GM21723 (cell line): ENCODE results near the gene RIPPLY3.
"Not testable (repeated sequence)": the region's sequence is repeated elsewhere in the genome, so short reads cannot be mapped to it uniquely, and the experiment has no call there.

Experiments used
- ATAC-seq: cut with Tn5 transposase; IDR thresholded peaks from one replicate; pipeline ENCODE4 v1.9.1; 2021; ENCODE audit warnings: mild to moderate bottlenecking, moderate library complexity; ENCODE audit not compliant: unreplicated experiment

The RIPPLY3 gene

DNA sequence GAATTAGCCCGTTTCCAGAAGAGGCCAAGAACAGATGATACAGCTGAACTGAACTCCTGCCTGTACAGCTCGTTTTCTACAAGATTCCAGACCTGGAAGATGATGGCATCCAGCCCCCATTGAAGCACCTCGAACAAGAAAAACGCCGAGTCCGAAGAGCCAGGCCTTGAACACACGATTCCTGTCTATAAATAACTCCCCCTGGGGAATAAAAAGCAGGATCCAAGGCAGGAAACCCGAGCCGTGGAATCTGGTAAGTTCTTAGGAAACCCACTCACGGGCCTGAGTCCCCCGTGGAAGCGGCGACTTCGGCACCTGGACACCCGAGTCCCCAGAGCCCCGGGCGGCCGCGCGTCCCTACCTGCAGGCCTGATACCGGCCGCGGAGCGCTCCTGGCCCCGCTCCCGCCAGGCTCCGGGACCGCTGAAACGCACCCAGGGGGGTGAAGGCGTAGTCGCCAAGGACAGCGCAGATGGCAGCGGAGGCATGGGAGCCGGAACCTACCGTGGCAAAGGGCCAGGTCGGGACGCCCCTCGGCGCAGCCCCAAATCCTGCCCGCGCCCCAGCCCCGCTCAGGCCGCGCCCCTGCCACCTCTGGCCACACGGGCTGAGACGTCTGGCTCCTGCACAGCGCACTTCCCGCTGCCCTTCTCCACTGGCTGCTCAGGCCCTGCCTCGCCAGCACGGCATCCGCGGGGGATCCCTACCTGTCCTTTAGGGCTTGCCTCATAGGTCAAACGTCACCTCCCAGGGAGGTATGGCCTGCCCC is 26.0 kb upstream of the RIPPLY3 start:
- ATAC-seq: no peak

DNA sequence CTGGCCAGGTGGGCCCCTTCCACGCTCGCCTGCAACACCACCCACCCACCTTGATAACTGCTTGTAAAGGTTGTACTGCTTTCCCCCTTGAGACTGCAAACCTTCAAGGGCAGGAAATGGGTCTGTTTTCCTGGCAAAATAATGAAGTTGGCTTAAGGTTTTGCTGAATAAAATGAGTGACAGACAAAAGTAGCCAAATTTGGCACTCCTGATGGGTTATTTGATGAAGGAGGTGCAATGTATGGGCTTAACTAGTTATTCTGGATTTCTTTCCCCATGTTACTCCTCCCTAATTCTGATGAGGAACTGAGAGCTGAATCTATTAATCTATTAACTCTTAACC is 25.5 kb upstream of the RIPPLY3 start:
- no peak for ATAC-seq

DNA sequence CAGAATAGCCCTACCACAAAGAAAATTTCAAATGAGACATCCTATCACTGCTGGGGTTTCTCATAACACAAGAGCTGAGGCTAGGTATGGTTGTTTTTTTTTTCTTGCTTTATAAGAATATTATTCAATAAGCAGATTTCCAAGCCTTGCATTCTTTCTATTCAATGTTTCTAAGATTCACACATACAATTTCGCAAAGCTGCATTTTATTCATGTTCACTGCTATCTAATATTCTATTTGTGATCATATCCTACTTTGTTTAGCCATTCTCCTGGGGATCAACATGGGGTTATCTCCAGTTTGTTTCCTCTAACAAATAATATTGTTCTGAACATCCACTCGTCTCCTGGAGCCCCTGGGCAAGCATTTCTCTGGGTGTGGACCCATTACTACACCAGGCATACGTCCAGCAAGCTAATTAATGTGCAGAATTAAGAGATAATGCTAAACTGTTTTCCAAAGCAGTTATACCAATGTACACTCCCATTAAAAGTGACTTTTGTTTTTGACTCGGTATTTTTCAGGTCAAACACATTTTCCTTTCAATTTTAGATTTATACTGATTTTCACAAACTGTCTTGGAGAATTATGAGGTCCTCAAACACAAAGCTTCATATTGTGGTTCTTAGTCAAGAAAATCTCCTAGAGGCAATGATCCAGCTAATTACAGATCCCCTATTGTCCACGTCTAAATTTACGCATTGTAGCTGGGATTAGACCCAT is 24.4 kb upstream of the RIPPLY3 start:
- no peak for ATAC-seq

- no peak for ATAC-seq
Measured at GRCh38 chr21:36985751-36986594, 20.5 kb upstream of the RIPPLY3 start.

- ATAC-seq: no peak
Measured at GRCh38 chr21:36987845-36988244, 18.7 kb upstream of the RIPPLY3 start.

DNA sequence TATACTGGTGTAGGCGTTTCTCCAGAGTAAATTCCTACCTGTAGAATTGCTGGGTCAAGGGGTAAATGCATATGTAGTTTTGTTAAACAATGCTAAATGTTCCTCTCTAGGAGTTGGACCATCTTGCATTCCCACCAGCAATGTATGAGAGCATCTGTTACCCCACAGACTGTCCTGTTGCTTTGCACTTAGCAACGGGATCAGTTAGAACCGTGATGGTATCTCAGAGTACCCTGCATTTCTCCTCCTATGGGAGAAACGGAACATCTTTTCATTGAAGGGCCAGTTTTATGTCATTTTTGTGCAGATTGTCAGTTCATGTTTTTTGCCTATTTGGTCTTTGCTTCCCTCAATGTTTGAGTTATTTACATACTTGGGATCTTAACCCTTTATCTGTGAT is 18.0 kb upstream of the RIPPLY3 start:
- ATAC-seq: no peak

DNA sequence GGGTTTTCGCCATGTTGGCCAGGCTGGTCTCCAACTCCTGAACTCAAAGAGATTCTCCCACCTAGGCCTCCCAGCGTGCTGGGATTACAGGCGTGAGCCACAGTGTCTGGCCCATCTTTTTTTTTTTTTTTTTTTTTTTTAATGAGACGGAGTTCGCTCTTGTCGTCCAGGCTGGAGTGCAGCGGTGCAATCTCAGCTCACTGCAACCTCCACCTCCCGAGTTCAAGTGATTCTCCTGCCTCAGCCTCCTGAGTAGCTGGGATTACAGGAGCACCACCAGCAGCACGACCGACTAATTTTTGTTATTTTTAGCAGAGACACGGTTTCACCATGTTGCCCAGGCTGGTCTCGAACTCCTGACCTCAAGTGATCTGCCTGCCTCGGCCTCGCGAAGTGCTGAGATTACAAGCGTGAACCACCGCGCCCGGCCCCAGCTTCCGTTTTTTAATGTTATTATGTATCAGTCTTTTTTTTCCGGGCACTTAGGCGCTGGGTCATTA is 17.3 kb upstream of the RIPPLY3 start:
- ATAC-seq: not testable (repeated sequence)

DNA sequence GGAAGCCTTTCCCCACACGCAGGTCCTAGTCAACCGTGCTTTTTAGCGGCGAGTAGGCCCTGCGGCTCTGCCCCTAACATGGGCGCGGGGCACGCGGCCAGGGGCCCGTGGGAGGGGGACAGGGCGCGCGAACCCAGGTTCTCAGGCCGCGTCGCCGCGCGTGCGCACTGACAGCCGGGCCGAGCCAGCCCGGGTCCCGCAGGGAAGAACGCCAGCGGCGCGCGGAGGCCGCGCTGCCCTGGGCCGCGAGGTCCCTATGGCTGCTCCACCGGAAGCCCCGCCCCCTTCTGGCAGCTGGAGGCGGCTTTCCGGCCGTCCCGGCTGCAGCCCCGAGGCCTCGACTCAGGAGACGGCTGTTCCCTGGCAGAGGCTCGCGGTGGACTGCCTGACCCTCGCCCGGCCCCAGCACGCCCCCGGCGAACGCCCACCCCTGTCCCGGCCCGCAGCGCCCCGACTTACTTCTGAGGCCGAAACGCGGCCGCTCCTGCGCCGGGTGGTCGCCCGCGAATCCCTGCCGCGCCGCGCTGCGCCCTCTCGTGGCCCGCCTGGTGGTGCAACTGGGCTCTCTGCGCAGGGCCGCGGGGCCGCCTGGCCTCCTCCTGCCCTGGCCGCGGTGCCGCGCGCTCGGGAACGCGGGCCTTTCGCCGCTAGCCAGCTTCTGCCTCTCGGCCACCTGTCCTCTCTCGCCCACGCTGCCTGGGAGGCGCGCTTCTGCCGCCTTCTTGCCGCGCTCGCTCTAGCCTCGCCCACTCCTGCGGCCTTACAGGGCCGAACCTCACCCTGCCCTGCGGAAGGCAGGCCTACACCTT is 16.6 kb upstream of the RIPPLY3 start:
- ATAC-seq: peak; percentile 92

GRCh38 chr21:36990508-36991205 is 15.8 kb upstream of the RIPPLY3 start:
- no peak for ATAC-seq

DNA sequence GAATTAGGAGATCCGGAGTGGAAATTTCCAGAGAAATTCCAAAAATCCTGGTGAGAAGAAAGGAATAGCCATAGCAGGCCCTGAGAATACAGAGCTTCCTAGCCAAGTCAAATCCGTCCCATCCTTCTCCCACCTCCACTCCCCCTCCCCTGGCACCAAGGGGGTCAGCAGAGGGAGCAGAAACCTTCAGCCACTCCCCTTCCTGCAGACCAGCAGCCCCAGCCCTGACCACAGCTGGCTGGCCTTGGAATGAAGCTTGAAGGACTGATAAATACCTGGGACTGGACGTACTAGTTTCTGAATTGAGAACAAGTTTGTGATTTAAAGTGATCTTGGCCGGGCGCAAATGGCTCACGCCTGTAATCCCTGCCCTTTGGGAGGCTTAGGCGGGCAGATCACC is 13.8 kb upstream of the RIPPLY3 start:
- no peak for ATAC-seq

GRCh38 chr21:36994501-36995158 is 11.9 kb upstream of the RIPPLY3 start:
- no peak for ATAC-seq

GRCh38 chr21:36995285-36995684 is 11.2 kb upstream of the RIPPLY3 start:
- not testable (repeated sequence) for ATAC-seq

DNA sequence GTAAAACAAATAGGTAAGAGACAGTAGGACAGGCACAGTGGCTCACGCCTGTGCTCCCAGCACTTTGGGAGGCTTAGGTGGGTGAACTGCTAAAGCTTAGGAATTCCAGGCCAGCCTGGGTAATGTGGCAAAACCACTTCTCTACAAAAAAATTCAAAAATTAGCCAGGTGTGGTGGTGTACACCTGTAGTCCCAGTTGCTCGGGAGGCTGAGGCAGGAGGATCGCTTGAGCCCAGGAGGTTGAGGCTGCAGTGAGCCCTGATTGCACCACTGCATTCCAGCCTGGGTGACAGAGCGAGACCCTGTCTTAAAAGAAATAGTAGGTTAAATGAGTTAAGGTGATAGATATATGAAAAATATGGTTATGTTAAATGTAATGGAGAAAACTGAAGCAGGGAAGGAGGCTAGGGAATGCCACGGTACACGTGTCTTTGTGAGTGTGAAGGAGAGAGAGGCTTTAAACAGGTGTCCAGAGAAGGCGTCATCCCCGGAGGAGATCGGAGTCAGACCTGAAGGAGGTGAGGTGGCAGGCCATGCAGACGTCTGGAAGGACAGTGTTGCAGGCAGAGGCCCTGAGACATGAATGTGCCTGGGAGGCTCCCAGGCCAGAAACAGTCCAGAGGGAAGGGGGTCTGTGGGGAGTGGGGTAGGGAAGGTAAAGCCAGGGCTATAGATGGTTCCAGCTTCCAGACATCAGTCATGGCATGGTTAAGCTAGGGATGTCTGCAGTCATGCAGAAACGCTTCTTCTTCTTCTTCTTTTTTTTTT is 7.2 kb upstream of the RIPPLY3 start:
- ATAC-seq: no peak

DNA sequence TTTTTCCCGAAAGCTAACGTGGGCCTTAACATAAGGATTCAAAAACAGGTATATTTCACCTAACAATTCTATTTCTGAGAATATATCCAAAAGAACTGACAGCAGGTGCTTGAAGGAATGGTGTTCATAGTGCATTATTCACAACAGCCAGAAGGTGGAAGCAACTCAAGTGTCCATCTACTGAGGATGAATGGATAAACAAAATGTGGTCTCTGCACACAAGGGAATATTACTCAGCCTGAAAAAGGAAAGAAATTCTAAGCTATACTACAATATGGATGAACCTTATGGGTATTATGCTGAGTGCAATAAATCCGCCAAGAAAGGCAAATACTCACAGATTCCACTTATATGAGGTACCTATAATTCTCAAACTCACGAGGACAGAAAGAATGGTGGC is 6.1 kb upstream of the RIPPLY3 start:
- no peak for ATAC-seq

- no peak for ATAC-seq
Measured at GRCh38 chr21:37001441-37001840, 5.1 kb upstream of the RIPPLY3 start.

GRCh38 chr21:37002851-37003250 is 3.7 kb upstream of the RIPPLY3 start:
- ATAC-seq: not testable (repeated sequence)

GRCh38 chr21:37003917-37004316 is 2.6 kb upstream of the RIPPLY3 start:
- ATAC-seq: not testable (repeated sequence)

GRCh38 chr21:37005548-37006485 is 685 bp upstream of the RIPPLY3 start:
- no peak for ATAC-seq
